HepG2 (cell line): ENCODE results near the gene CORO7. TPM values are rescaled to one million over a fixed set of nuclear protein-coding genes. Genes with fewer than 3 reads are reported as not detected.
A peak's percentile ranks its signal among the peaks of the same experiment; 100 is the strongest.

ENCODE experiments used
- BORCS8-MEF2B ChIP-seq: sonication (generic); formaldehyde crosslinking; IDR thresholded peaks from 2 replicates; pipeline ENCODE4 v1.8.0; 2022; ENCODE audit warnings: mild to moderate bottlenecking, missing genetic modification reagents
- HOXD1 ChIP-seq: sonication (generic); formaldehyde crosslinking; IDR thresholded peaks from 2 replicates; pipeline ENCODE4 v1.5.0; 2020; ENCODE audit warnings: missing genetic modification reagents
- IKZF5 ChIP-seq: IDR thresholded peaks from 2 replicates; pipeline ENCODE4 v1.6.1; 2018; ENCODE audit warnings: missing genetic modification reagents, mild to moderate bottlenecking, missing compliant biosample characterization
- KLF15 ChIP-seq: sonication (generic); formaldehyde crosslinking; IDR thresholded peaks from 2 replicates; pipeline ENCODE4 v1.8.1; 2023; ENCODE audit warnings: borderline replicate concordance, mild to moderate bottlenecking, inconsistent platforms, missing genetic modification reagents, mixed read lengths
- MIER3 ChIP-seq: IDR thresholded peaks from 2 replicates; pipeline ENCODE4 v1.6.1; 2016; ENCODE audit warnings: missing compliant biosample characterization, borderline replicate concordance
- NFYC ChIP-seq: IDR thresholded peaks from 2 replicates; pipeline ENCODE4 v1.6.1; 2016; ENCODE audit warnings: missing genetic modification reagents, missing compliant biosample characterization
- NKX3-1 ChIP-seq: sonication (generic); formaldehyde crosslinking; IDR thresholded peaks from 2 replicates; pipeline ENCODE4 v1.5.0; 2020; ENCODE audit warnings: missing genetic modification reagents
- SP140L ChIP-seq: sonication (generic); formaldehyde crosslinking; IDR thresholded peaks from 2 replicates; pipeline ENCODE4 v1.4.0; 2020; ENCODE audit warnings: missing genetic modification reagents, borderline replicate concordance
- TFAP4 ChIP-seq: sonication (generic); IDR thresholded peaks from 2 replicates; pipeline ENCODE4 v1.6.1; 2016; ENCODE audit warnings: low read depth, borderline replicate concordance
- ZBTB7B ChIP-seq: sonication (generic); formaldehyde crosslinking; IDR thresholded peaks from 2 replicates; pipeline ENCODE4 v1.4.0; 2020; ENCODE audit warnings: missing genetic modification reagents
- ZBTB8A ChIP-seq: sonication (generic); formaldehyde crosslinking; IDR thresholded peaks from 2 replicates; pipeline ENCODE4 v1.4.0; 2020; ENCODE audit warnings: mild to moderate bottlenecking, low read depth, missing genetic modification reagents, borderline replicate concordance
- ZNF124 ChIP-seq: sonication (generic); formaldehyde crosslinking; IDR thresholded peaks from 2 replicates; pipeline ENCODE4 v1.4.0; 2020; ENCODE audit warnings: missing genetic modification reagents
- ZNF136 ChIP-seq: sonication (generic); formaldehyde crosslinking; IDR thresholded peaks from 2 replicates; pipeline ENCODE4 v1.8.1; 2022; ENCODE audit warnings: low read depth, mild to moderate bottlenecking, moderate library complexity, missing genetic modification reagents
- ZNF282 ChIP-seq: fragments of 450-650 bp; IDR thresholded peaks from 2 replicates; pipeline ENCODE4 v1.6.1; 2018; ENCODE audit not compliant: partially characterized antibody
- polyA plus RNA-seq, 8 experiments: library from polyadenylated mRNA; depleted of rRNA in 3 of 8; stranded (reverse) in 7 of 8; unstranded in 1 of 8; fragments of >200 nt; fragmentation: Illumina TruSeq in 4 of 8; extraction: Trizol in 4 of 8; gene quantifications; 2 replicates each; pipeline versions ENCODE4 v1.2.1 to v1.2.3, GENCODE V29; 2011 to 2016; ENCODE audit warnings: low read depth in 4 of 8, missing spikeins in 1 of 8, mixed read lengths in 1 of 8; ENCODE audit not compliant: insufficient read depth in 1 of 8
- total RNA-seq, 5 experiments: library from RNA; depleted of rRNA; stranded (reverse); fragments of >200 nt; fragmentation: Illumina TruSeq; extraction: Trizol; gene quantifications; 2 replicates each; pipeline ENCODE4 v1.2.3, GENCODE V29; 2016; ENCODE audit warnings: low read depth in 1 of 5
- TF ChIP-seq, protein P1 (sequence below): sonication (generic); formaldehyde crosslinking; IDR thresholded peaks from 2 replicates; pipeline ENCODE4 v1.4.0; 2020; ENCODE audit warnings: missing genetic modification reagents
- TF ChIP-seq, protein P2 (sequence below): sonication (generic); formaldehyde crosslinking; IDR thresholded peaks from 2 replicates; pipeline ENCODE4 v1.5.1; 2020; ENCODE audit warnings: mild to moderate bottlenecking, missing genetic modification reagents

CORO7 gene
- total and polyA plus RNA-seq, 2 of the 13 experiments (the other 11 are each of a cell fraction or from before 2014, with no cell fraction given): 9.9 to 14.3 TPM

DNA sequence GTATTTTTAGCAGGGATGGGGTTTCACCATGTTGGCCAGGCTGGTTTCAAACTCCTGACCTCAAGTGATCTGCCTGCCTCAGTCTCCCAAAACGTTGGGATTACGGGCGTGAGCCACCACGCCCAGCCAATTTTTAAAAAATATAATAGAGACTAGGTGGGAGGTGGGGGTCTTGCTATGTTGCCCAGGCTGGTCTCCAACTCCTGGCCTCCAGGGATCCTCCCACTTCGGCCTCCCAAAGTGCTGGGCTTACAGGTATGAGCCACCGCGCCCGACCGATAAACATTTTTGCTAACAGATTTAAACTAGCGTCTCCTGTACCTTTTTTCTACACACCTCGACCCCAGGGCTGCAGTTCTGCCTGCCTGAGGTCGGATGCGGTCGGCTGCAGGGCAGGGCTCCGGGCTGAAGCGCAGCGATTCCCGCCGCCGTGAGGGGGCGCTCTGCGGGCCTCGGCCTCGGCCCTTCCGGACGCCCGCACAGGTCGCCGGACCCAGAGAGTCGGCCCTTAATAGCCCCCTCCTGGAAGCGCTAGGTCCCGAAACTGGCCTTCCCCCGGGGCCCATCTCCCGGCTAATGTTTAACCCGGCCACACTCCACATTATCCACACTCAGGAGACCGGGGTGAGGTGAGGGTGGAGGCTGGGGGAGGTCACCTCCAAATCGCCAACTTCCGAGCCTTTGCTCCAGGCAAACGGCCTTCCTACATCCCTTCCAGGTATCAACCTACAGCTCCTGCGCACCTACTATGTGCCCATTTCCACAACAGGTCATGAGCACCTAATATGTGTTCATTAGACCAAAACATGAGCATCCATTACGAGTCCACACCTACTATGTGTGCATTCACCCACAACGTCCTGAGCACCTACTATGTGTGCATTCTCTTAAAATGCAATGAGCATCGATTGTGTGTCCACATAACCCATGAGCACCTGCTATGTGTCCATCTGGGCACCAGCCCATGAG lies 102.5 kb downstream of the CORO7 start (continued):
- no peak for TF ChIP-seq MIER3
- TF ChIP-seq NFYC (CRISPR knock-in tag): no peak
- peak; percentile 35; the same call in 1 of the 2 replicates for TF ChIP-seq NKX3-1 (CRISPR knock-in tag)
- TF ChIP-seq, protein P1, sequence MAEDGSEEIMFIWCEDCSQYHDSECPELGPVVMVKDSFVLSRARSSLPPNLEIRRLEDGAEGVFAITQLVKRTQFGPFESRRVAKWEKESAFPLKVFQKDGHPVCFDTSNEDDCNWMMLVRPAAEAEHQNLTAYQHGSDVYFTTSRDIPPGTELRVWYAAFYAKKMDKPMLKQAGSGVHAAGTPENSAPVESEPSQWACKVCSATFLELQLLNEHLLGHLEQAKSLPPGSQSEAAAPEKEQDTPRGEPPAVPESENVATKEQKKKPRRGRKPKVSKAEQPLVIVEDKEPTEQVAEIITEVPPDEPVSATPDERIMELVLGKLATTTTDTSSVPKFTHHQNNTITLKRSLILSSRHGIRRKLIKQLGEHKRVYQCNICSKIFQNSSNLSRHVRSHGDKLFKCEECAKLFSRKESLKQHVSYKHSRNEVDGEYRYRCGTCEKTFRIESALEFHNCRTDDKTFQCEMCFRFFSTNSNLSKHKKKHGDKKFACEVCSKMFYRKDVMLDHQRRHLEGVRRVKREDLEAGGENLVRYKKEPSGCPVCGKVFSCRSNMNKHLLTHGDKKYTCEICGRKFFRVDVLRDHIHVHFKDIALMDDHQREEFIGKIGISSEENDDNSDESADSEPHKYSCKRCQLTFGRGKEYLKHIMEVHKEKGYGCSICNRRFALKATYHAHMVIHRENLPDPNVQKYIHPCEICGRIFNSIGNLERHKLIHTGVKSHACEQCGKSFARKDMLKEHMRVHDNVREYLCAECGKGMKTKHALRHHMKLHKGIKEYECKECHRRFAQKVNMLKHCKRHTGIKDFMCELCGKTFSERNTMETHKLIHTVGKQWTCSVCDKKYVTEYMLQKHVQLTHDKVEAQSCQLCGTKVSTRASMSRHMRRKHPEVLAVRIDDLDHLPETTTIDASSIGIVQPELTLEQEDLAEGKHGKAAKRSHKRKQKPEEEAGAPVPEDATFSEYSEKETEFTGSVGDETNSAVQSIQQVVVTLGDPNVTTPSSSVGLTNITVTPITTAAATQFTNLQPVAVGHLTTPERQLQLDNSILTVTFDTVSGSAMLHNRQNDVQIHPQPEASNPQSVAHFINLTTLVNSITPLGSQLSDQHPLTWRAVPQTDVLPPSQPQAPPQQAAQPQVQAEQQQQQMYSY: no peak
- TF ChIP-seq ZBTB8A (CRISPR knock-in tag): no peak
- TF ChIP-seq SP140L (CRISPR knock-in tag): no peak
- TF ChIP-seq ZNF136: no peak
- TF ChIP-seq ZNF124 (CRISPR knock-in tag): no peak
- no peak for TF ChIP-seq HOXD1 (CRISPR knock-in tag)
- TF ChIP-seq ZBTB7B (CRISPR knock-in tag): peak; percentile 83
- TF ChIP-seq BORCS8-MEF2B (CRISPR knock-in tag): no peak; the same call in 1 of the 2 replicates
- TF ChIP-seq, protein P2, sequence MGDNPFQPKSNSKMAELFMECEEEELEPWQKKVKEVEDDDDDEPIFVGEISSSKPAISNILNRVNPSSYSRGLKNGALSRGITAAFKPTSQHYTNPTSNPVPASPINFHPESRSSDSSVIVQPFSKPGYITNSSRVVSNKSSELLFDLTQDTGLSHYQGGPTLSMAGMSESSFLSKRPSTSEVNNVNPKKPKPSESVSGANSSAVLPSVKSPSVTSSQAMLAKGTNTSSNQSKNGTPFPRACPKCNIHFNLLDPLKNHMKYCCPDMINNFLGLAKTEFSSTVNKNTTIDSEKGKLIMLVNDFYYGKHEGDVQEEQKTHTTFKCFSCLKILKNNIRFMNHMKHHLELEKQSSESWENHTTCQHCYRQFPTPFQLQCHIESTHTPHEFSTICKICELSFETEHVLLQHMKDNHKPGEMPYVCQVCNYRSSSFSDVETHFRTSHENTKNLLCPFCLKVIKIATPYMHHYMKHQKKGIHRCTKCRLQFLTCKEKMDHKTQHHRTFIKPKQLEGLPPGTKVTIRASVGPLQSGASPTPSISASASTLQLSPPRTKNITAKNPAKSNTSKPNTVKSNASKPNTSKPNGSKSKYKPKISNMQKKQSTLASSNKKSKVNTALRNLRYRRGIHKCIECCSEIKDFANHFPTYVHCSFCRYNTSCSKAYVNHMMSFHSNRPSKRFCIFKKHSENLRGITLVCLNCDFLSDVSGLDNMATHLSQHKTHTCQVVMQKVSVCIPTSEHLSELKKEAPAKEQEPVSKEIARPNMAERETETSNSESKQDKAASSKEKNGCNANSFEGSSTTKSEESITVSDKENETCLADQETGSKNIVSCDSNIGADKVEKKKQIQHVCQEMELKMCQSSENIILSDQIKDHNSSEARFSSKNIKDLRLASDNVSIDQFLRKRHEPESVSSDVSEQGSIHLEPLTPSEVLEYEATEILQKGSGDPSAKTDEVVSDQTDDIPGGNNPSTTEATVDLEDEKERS: peak; percentile 41; the same call in 1 of the 2 replicates
- TF ChIP-seq KLF15 (CRISPR knock-in tag): no peak
- no peak for TF ChIP-seq ZNF282
- TF ChIP-seq IKZF5 (CRISPR knock-in tag): no peak
- no peak for TF ChIP-seq TFAP4
